H1 (cell line): ENCODE data around the gene FAM227B.
"Not testable (repeated sequence)": the region's sequence is repeated elsewhere in the genome, so short reads cannot be mapped to it uniquely, and the experiment has no call there.

Experiments used
- JUN ChIP-seq: IDR thresholded peaks from 2 replicates; pipeline ENCODE4 v1.6.1; 2011; ENCODE audit warnings: low read depth, mild to moderate bottlenecking, improper control_type of control experiment, low read length
- JUND ChIP-seq: IDR thresholded peaks from 2 replicates; pipeline ENCODE4 v1.6.1; 2011; ENCODE audit warnings: mild to moderate bottlenecking, improper control_type of control experiment, low read length
- POLR2A ChIP-seq, 2 experiments: IDR thresholded peaks; 1 replicate in 1 of 2; 2 replicates in 1 of 2; pipeline ENCODE4 v1.6.1; 2011; ENCODE audit warnings: low read depth in 2 of 2, low read length in 2 of 2, mild to moderate bottlenecking in 2 of 2; ENCODE audit errors: control extremely low read depth in 1 of 2
- TF ChIP-seq, protein P1 (sequence below), 3 experiments: IDR thresholded peaks; 1 replicate in 2 of 3; 2 replicates in 1 of 3; pipeline versions ENCODE4 v1.5.1 to v1.6.1; 2011; ENCODE audit warnings: low read length in 3 of 3, mild to moderate bottlenecking in 3 of 3, inconsistent platforms in 2 of 3, low read depth in 1 of 3, moderate library complexity in 1 of 3; ENCODE audit not compliant: insufficient read depth in 1 of 3; ENCODE audit errors: control extremely low read depth in 1 of 3
- TF ChIP-seq, protein P2 (sequence below): IDR thresholded peaks from 2 replicates; pipeline ENCODE4 v1.6.1; 2011; ENCODE audit warnings: low read length, improper control_type of control experiment

DNA sequence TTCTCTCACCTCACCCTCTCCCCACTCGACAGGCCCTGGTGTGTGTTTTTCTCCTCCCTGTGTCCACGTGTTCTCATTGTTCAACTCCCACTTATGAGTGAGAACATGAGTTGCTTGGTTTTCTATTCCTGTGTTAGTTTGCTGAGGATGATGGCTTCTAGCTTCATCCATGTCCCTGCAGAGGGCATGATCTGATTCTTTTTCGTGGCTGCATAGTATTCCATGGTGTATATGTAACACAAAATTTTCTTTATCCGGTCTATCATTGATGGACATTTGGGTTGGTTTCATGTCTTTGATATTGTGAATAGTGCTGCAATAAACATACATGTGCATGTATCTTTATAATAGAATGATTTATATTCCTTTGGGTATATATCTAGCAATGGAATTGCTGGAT lies 107.9 kb downstream of the FAM227B start:
- not testable (repeated sequence) for TF ChIP-seq JUN; JUND; POLR2A (IDR thresholded peaks at IDR 0.05; ENCODE audit: control extremely low read depth in 1 of 2, low read depth in 2 of 2, low read length in 2 of 2)
- TF ChIP-seq, protein P1, sequence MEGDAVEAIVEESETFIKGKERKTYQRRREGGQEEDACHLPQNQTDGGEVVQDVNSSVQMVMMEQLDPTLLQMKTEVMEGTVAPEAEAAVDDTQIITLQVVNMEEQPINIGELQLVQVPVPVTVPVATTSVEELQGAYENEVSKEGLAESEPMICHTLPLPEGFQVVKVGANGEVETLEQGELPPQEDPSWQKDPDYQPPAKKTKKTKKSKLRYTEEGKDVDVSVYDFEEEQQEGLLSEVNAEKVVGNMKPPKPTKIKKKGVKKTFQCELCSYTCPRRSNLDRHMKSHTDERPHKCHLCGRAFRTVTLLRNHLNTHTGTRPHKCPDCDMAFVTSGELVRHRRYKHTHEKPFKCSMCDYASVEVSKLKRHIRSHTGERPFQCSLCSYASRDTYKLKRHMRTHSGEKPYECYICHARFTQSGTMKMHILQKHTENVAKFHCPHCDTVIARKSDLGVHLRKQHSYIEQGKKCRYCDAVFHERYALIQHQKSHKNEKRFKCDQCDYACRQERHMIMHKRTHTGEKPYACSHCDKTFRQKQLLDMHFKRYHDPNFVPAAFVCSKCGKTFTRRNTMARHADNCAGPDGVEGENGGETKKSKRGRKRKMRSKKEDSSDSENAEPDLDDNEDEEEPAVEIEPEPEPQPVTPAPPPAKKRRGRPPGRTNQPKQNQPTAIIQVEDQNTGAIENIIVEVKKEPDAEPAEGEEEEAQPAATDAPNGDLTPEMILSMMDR (IDR thresholded peaks at IDR 0.05; ENCODE audit: control extremely low read depth in 1 of 3, insufficient read depth in 1 of 3, low read depth in 1 of 3, low read length in 3 of 3): not testable (repeated sequence)
- TF ChIP-seq, protein P2, sequence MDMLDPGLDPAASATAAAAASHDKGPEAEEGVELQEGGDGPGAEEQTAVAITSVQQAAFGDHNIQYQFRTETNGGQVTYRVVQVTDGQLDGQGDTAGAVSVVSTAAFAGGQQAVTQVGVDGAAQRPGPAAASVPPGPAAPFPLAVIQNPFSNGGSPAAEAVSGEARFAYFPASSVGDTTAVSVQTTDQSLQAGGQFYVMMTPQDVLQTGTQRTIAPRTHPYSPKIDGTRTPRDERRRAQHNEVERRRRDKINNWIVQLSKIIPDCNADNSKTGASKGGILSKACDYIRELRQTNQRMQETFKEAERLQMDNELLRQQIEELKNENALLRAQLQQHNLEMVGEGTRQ: not testable (repeated sequence)
